HG03432 (cell line): ENCODE measurements around the gene VPS45.
"Not testable (repeated sequence)": the region's sequence is repeated elsewhere in the genome, so short reads cannot be mapped to it uniquely, and the experiment has no call there.

Source experiments
- ATAC-seq: cut with Tn5 transposase; IDR thresholded peaks from one replicate; pipeline ENCODE4 v1.9.1; 2021; ENCODE audit warnings: mild to moderate bottlenecking, moderate library complexity; ENCODE audit not compliant: unreplicated experiment

VPS45 gene

DNA sequence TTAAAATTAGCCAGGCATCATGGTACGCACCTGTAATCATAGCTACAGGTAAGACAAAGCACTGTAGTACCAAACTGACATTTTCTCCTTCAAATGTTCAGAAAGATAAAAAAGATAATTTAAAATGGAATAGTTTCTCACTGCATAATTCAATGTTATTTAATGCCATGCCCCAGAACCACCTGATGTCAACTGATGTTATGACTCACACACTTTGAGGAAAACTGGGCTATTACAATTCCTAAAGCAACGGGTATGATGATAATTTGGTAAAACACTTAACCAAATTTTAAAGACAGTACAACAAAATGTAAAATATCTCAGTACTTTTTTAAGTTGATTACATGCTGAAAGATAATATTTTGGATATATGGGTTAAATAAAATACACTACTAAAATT, 59.2 kb downstream of the VPS45 start:
- ATAC-seq = no peak

DNA sequence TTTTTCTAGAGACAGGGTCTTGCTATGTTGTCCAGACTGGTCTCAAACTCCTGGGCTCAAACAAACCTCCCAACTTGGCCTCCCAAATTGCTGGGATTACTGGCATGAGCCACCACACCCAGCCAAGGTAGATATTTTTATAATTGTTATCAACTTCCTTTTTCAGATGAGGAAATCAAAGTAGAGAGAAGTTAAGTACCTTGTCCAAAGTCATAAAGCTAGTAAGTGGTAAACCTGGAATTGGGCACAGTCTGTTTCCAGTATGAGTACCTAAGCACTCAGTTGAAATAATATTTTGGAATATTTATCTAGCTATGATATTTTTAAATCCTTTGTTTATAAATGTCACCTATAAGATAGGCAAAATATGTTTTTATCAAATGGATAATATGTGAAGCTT, 59.9 kb downstream of the VPS45 start:
- no peak for ATAC-seq

DNA sequence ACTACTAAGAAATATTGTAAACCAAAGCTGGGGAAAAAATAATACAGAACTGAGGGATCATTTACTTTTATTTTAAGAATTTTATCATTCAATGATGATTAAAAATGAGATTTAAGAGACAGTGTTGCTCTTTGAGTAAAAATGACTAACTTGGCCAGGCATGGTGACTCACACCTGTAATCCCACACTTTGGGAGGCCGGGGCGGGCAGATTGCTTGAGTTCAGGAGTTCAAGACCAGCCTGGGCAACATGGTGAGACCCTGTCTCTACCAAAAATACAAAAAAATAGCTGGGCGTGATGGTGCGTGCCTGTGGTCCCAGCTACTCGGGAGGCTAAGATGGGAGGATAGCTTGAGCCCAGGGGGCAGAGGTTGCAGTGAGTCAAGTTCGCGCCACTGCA, 60.3 kb downstream of the VPS45 start:
- ATAC-seq = no peak

DNA sequence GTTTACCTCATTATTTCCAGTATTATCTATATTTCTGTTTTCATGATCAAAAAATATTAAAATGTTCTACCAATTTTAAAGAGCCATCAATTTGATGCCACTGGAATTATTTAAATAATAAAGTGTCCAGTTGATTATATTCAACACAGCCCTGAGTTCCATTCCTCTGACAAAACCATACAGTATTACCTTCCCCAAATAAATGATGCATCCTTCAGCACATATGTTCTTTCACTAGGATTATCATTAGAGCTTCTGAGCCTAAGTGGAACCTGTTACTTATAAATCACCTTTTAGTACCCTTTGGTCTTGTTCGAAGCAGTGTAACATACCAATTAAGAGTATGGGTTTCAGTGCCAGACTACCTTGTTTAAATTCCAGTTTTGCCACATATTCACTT, 64.8 kb downstream of the VPS45 start:
- ATAC-seq = no peak

- ATAC-seq = no peak
These were observed 67.0 kb downstream of the VPS45 start for GRCh38 chr1:150134537-150134936.

DNA sequence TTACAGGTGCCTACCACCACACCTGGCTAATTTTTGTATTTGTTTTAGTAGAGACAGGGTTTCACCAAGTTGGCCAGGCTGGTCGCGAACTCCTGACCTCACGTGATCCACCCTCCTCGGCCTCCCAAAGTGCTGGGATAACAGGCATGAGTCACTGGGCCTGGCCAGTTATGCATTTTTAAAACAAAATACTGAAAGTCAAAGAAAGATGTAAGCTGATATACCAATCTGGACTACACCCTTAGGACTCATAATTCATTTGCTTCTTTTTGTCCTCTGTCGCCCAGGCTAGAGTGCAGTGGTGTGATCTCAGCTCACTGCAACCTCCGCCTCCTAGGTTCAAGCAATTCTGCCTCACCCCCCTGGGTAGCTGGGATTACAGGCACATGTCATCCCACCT, 67.8 kb downstream of the VPS45 start:
- not testable (repeated sequence) for ATAC-seq

GRCh38 chr1:150138044-150138443, 70.5 kb downstream of the VPS45 start:
- ATAC-seq = no peak

- no peak for ATAC-seq
These were observed 73.9 kb downstream of the VPS45 start for GRCh38 chr1:150141452-150141851.

- no peak for ATAC-seq
These were observed 74.5 kb downstream of the VPS45 start for GRCh38 chr1:150142083-150142482.

- ATAC-seq = no peak
These were observed 77.0 kb downstream of the VPS45 start for GRCh38 chr1:150144606-150145005.

GRCh38 chr1:150146016-150146415, 78.4 kb downstream of the VPS45 start:
- not testable (repeated sequence) for ATAC-seq

GRCh38 chr1:150146849-150147542, 79.4 kb downstream of the VPS45 start:
- no peak for ATAC-seq

- no peak for ATAC-seq
These were observed 81.3 kb downstream of the VPS45 start for GRCh38 chr1:150148837-150149270.

GRCh38 chr1:150149271-150150132, 81.9 kb downstream of the VPS45 start, which contains the start of gene PLEKHO1:
Gene PLEKHO1 (plus strand): TSS chr1:150149916. CDS start chr1:150150258, 342 bp downstream.
- ATAC-seq = peak; percentile 66

- no peak for ATAC-seq
These were observed 82.8 kb downstream of the VPS45 start for GRCh38 chr1:150150133-150151021.

DNA sequence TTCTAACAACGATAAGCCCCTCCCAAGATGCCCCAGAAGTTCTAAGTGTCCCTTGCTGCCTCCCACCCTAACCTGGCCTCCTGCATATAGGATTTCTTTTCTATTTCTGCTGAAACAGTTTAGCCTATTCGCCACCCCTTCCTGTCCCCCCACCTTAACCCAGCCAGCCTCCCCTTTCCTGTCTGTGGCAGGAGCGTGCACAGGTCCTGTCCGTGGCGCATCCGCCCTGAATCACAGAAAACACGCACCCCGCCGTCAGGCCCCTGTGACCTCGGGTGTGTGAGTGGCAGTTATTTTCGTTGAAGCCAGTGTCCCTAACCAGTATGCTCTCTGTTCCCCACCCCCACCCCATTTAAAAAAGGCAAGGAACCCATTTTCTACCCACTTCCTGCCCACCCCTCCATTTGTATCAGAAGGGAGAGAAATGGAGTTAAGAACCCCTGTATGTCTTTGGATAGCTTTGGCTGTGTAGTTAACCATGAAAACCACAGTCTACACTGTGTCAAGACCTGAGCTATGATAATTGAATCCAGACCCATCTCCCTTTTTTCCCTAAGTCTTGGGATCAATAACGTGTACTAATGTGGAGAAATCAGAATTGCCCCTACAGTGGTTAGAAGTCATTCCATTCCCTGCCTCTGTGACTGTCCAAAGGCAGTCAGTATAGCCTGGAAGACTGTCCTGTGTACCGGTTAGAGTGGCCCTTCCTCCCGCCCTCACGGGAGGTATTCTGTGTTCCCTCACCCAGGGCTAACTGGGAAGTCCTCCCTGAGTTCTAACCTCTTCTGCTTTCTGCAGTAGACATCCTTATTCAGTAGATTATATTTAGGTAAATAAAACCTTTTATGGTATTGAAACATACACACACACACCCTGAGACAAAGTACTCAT, 84.0 kb downstream of the VPS45 start:
- ATAC-seq = peak; percentile 31

GRCh38 chr1:150152182-150152536, 84.6 kb downstream of the VPS45 start:
- ATAC-seq = no peak

- no peak for ATAC-seq
These were observed 85.3 kb downstream of the VPS45 start for GRCh38 chr1:150152772-150153456.

- ATAC-seq = no peak
These were observed 86.6 kb downstream of the VPS45 start for GRCh38 chr1:150154143-150154542.
